ENCODE data around the gene ERCC4. TPM values are rescaled to one million over a fixed set of nuclear protein-coding genes. Genes with fewer than 3 reads are reported as not detected.

The ERCC4 gene
- polyA plus RNA-seq, 2 of the 4 experiments (the other 2 are of a cell fraction): 5.9 to 15.1 TPM

DNA sequence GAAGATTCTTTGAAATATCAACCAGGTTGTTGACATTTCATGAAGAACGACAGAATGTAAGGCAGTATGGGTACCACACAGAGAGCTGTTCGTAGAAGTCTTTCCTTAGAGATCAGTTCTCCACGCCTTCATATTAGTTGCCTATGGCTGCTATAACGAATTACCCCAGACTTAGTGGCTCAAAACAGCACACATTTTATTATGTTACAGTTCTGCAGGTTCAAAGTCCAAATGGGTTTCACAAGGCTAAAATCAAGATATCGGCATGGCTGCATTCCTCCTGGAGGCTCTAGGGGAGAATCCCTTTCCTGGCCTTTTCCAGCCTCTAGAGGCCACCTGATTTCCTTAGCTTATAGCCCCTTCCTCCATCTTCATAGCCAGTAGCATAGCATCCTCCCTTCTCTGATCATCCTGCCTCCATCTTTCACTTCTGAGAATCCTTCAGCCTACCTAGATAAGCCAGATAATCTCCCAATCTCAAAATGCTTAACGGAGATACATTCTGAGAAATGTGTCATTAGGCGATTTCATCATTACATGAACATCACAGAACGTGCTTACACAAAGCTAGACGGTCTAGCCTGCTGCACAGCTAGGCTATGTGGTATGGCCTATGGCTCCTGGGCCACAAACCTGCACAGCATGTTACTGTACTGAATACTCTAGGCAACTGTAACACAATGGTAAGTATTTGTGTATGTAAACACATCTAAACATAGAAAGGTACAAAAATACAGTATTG lies 26.0 kb downstream of the ERCC4 start:
- ATAC-seq (no peak), FAIRE-seq (peak; percentile 70), DNase-seq (ENCODE audit: low read depth in 1 of 2, low spot score in 1 of 2) (no peak)
- ChIA-PET CTCF (interaction anchor here (1.6 to 1.7 kb wide), 2 partner anchors 13 to 304 kb away, joined by 3 to 4 read pairs; no protein-coding TSS in a partner anchor), POLR2A (no interaction called here)
- Histone ChIP-seq H3K9me3 (no peaks in the 10 kb centered on the region), H3K27ac (no peak overlapping the region), H3K4me2 (no peak overlapping the region), H3K4me3 (no peak overlapping the region), H3K4me1 (no peaks in the 10 kb centered on the region)
- TF ChIP-seq FOSB (CRISPR knock-in tag; IDR thresholded peaks at IDR 0.05): no peak
- no peak for TF ChIP-seq EHMT2 (IDR thresholded peaks at IDR 0.05; ENCODE audit: low read depth)
- TF ChIP-seq RFX5 (IDR thresholded peaks at IDR 0.05): no peak
- no peak for TF ChIP-seq CBX8 (IDR thresholded peaks at IDR 0.05)
- no peak for TF ChIP-seq NPAS2 (CRISPR knock-in tag; IDR thresholded peaks at IDR 0.05; ENCODE audit: borderline replicate concordance)
- no peak for TF ChIP-seq RARB (CRISPR knock-in tag; IDR thresholded peaks at IDR 0.05)
- TF ChIP-seq KDM5A (IDR thresholded peaks at IDR 0.05): no peak
- no peak for TF ChIP-seq JUNB (IDR thresholded peaks at IDR 0.05)
- TF ChIP-seq BHLHE40 (IDR thresholded peaks at IDR 0.05; ENCODE audit: low read depth, low read length): no peak
- no peak for TF ChIP-seq RCOR1 (IDR thresholded peaks at IDR 0.05; ENCODE audit: low read depth, low read length)
- 94% methylated on average over 9 of the region's 9 CpGs for WGBS (ENCODE audit: missing lambda C conversion rate)

- no peak for DNase-seq (ENCODE audit: low read depth in 1 of 2, low spot score in 1 of 2)
- Histone ChIP-seq H3K4me3 (no peak overlapping the region), H3K4me2 (no peak overlapping the region), H3K4me1 (peaks cover 16% of the 10 kb centered on the region), H3K27ac (no peak overlapping the region), H3K9me3 (no peaks in the 10 kb centered on the region)
- ChIA-PET POLR2A (no interaction called here), CTCF (interaction anchor here (0.8 to 3.5 kb wide), 4 partner anchors 11 to 302 kb away, joined by 3 to 13 read pairs (median 6); partner anchors contain the start of gene ERCC4)
- WGBS (ENCODE audit: missing lambda C conversion rate): 91% methylated on average over 9 of the region's 9 CpGs
- ATAC-seq: no peak
- TF ChIP-seq, protein P1, sequence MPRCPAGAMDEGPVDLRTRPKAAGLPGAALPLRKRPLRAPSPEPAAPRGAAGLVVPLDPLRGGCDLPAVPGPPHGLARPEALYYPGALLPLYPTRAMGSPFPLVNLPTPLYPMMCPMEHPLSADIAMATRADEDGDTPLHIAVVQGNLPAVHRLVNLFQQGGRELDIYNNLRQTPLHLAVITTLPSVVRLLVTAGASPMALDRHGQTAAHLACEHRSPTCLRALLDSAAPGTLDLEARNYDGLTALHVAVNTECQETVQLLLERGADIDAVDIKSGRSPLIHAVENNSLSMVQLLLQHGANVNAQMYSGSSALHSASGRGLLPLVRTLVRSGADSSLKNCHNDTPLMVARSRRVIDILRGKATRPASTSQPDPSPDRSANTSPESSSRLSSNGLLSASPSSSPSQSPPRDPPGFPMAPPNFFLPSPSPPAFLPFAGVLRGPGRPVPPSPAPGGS (IDR thresholded peaks at IDR 0.05): no peak
- TF ChIP-seq HOXB5 (CRISPR knock-in tag; IDR thresholded peaks at IDR 0.05): no peak
- no peak for TF ChIP-seq SMC3 (IDR thresholded peaks at IDR 0.05)
- TF ChIP-seq POLR2AphosphoS2 (conservative IDR thresholded peaks at IDR 0.05; ENCODE audit: low read length): no peak
- TF ChIP-seq ESRRA (IDR thresholded peaks at IDR 0.05; ENCODE audit: borderline replicate concordance, low read length): no peak
- TF ChIP-seq, protein P2, sequence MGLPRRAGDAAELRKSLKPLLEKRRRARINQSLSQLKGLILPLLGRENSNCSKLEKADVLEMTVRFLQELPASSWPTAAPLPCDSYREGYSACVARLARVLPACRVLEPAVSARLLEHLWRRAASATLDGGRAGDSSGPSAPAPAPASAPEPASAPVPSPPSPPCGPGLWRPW (IDR thresholded peaks at IDR 0.05): no peak
- TF ChIP-seq ATOH8 (CRISPR knock-in tag; IDR thresholded peaks at IDR 0.05; ENCODE audit: low read depth): no peak
- TF ChIP-seq PHF8 (IDR thresholded peaks at IDR 0.05; ENCODE audit: borderline replicate concordance, low read depth): no peak
- TF ChIP-seq NPAS2 (CRISPR knock-in tag; IDR thresholded peaks at IDR 0.05; ENCODE audit: borderline replicate concordance): no peak
- no peak for TF ChIP-seq FOSB (CRISPR knock-in tag; IDR thresholded peaks at IDR 0.05)
- no peak for FAIRE-seq
Measured at GRCh38 chr16:13948086-13948485, 28.1 kb downstream of the ERCC4 start.

DNA sequence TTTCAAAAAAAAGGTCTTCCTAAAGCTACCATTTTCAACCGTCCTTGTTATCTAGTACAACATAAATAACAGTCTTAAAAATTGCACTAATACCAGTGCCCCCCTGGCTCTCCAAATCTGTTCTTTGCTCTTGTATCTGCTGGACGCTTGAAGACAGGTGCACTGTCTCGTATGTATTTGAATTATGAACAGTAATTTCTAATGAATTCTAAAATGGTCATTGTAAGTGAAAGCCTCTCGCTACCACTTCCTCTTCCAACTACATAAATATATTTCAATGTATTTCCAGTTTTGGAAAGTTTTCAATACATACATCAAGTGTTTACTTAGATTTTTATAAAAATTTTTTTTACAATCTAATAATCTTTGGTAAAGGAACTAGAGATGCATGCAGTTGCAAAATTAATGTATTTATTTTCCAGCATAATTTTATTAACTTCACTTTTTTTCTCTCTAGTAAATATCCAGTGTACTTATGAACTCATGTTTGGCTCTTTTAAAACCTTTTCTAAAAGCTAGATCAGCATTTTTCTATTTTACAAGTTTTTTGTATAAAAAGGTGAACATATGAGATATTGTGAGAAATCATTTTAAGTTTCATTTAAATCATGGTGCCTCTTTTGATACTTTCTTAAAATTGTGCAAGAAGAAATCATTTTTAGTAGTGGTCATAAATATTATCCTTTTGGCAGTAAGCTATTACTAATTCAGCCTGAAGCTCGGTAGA lies 31.0 kb downstream of the ERCC4 start:
- no peak for DNase-seq (ENCODE audit: low read depth in 1 of 2, low spot score in 1 of 2)
- FAIRE-seq: no peak
- Histone ChIP-seq H3K4me2 (peak overlapping the region; percentile 27; the same call in 2 of the 3 replicates), H3K9me3 (no peaks in the 10 kb centered on the region), H3K4me1 (peaks cover 39% of the 10 kb centered on the region), H3K4me3 (no peak overlapping the region), H3K27ac (0 out of 6 replicates have a peak overlapping the region, but pooled peaks of 1 of the 2 experiments have one; percentile 2)
- no peak for TF ChIP-seq POLR2A (IDR thresholded peaks at IDR 0.05; ENCODE audit: low read length)
- TF ChIP-seq RCOR1 (IDR thresholded peaks at IDR 0.05; ENCODE audit: low read depth, low read length): no peak
- TF ChIP-seq MAFK (IDR thresholded peaks at IDR 0.05; ENCODE audit: partially characterized antibody): peak; percentile 83
- no peak for TF ChIP-seq HOXB5 (CRISPR knock-in tag; IDR thresholded peaks at IDR 0.05)
- 84% methylated on average over 5 of the region's 5 CpGs for WGBS (ENCODE audit: missing lambda C conversion rate)
- ChIA-PET POLR2A (no interaction called here), CTCF (interaction anchor here (1.1 kb wide), 1 partner anchor 27 kb away, joined by 4 read pairs; no protein-coding TSS in a partner anchor)
- ATAC-seq: no peak
